MCF 10A (cell line): ENCODE data around the gene DOCK8. TPM values are rescaled to one million over a fixed set of nuclear protein-coding genes. Genes with fewer than 3 reads are reported as not detected.

Source experiments
- BruUV-seq: library from RNA; stranded (reverse); fragments of 400-500 nt; replicated peaks from 2 replicates; lab custom pipeline; 2021; lab: Mats Ljungman, UMichigan
- CTCF ChIA-PET: fragments of 300-600 bp; sonication (Branson Sonifier 250); formaldehyde crosslinking; extraction: SDS; loops from one replicate; lab custom pipeline; 2021; ENCODE audit warnings: antibody characterized with exemption, inconsistent platforms; lab: Yijun Ruan, JAX
- POLR2A ChIA-PET: fragments of 300-600, 350-650 bp; sonication (Branson Sonifier 250); formaldehyde crosslinking; extraction: SDS; loops from one replicate; lab custom pipeline; 2020; ENCODE audit warnings: antibody characterized with exemption, inconsistent platforms; lab: Yijun Ruan, JAX
- DNase-seq: peaks from one replicate; pipeline ENCODE4 v3.0.0-alpha.2; 2018; ENCODE audit not compliant: unreplicated experiment
- H3K27ac Mint-ChIP-seq: one replicate; pipeline ENCODE4 v1.8.0; 2022; ENCODE audit warnings: mild to moderate bottlenecking, low read depth, mixed read lengths; ENCODE audit not compliant: unreplicated experiment
- H3K27me3 Mint-ChIP-seq: one replicate; pipeline ENCODE4 v1.8.0; 2022; ENCODE audit warnings: mixed read lengths; ENCODE audit not compliant: insufficient read depth, unreplicated experiment
- H3K36me3 Mint-ChIP-seq: one replicate; pipeline ENCODE4 v1.8.0; 2022; ENCODE audit warnings: mild to moderate bottlenecking, moderate library complexity, mixed read lengths; ENCODE audit not compliant: insufficient read depth, unreplicated experiment
- H3K4me1 Mint-ChIP-seq: one replicate; pipeline ENCODE4 v1.8.0; 2022; ENCODE audit warnings: mixed read lengths; ENCODE audit not compliant: insufficient read depth, unreplicated experiment
- H3K4me3 Mint-ChIP-seq: one replicate; pipeline ENCODE4 v1.8.0; 2022; ENCODE audit warnings: mild to moderate bottlenecking, moderate library complexity, mixed read lengths; ENCODE audit not compliant: unreplicated experiment
- H3K9me3 Mint-ChIP-seq: one replicate; pipeline ENCODE4 v1.8.0; 2022; ENCODE audit warnings: mixed read lengths; ENCODE audit not compliant: unreplicated experiment
- CTCF ChIP-seq: fragments of 200-600 bp; IDR thresholded peaks from one replicate; pipeline ENCODE4 v1.8.0; 2022; ENCODE audit warnings: antibody characterized with exemption, mild to moderate bottlenecking; ENCODE audit not compliant: unreplicated experiment
- intact Hi-C: fragments of 100-400 bp; cut with micrococcal nuclease; formaldehyde crosslinking; loops from 2 replicates; pipeline ENCODE4 v1.14.1; 2022
- total RNA-seq: library from RNA; stranded (reverse); gene quantifications from 2 replicates; pipeline ENCODE4 v1.2.3, GENCODE V29; 2022

The DOCK8 gene
- total RNA-seq, 1 experiment from 2014 or later: 5.2 TPM

GRCh38 chr9:394347-395052 is 179.8 kb downstream of the DOCK8 start:
- Mint-ChIP-seq H3K36me3 (no peaks in the 10 kb centered on the region), H3K9me3 (no peaks in the 10 kb centered on the region), H3K27me3 (no peaks in the 10 kb centered on the region), H3K27ac (no peak overlapping the region), H3K4me1 (no peaks in the 10 kb centered on the region), H3K4me3 (no peak overlapping the region)
- POLR2A ChIA-PET: interaction anchor here (0.5 to 0.7 kb wide), 2 partner anchors 23 to 344 kb away, joined by 3 read pairs; no protein-coding TSS in a partner anchor
- no TSS peak for BruUV-seq
- CTCF ChIA-PET: no interaction called here
- no peak for TF ChIP-seq CTCF
- DNase-seq: no peak
- intact Hi-C loops: no loop called here

- Mint-ChIP-seq H3K36me3 (no peaks in the 10 kb centered on the region), H3K27me3 (no peaks in the 10 kb centered on the region), H3K4me1 (no peaks in the 10 kb centered on the region), H3K9me3 (peaks cover 7% of the 10 kb centered on the region), H3K27ac (no peak overlapping the region), H3K4me3 (no peak overlapping the region)
- BruUV-seq: no TSS peak
- no peak for DNase-seq
- intact Hi-C loops: no loop called here
- ChIA-PET POLR2A (interaction anchor here (0.7 to 1.3 kb wide), 2 partner anchors 9 to 105 kb away, joined by 3 read pairs; no protein-coding TSS in a partner anchor), CTCF (no interaction called here)
- no peak for TF ChIP-seq CTCF
Observed at GRCh38 chr9:396396-396795, 181.7 kb downstream of the DOCK8 start.

GRCh38 chr9:398085-398484 is 183.4 kb downstream of the DOCK8 start:
- Mint-ChIP-seq H3K4me1 (no peaks in the 10 kb centered on the region), H3K27me3 (no peaks in the 10 kb centered on the region), H3K4me3 (no peak overlapping the region), H3K27ac (no peak overlapping the region), H3K9me3 (peaks cover 7% of the 10 kb centered on the region), H3K36me3 (peaks cover 7% of the 10 kb centered on the region)
- intact Hi-C loops: no loop called here
- no TSS peak for BruUV-seq
- POLR2A ChIA-PET: interaction anchor here (1.1 kb wide), 1 partner anchor 11 kb away, joined by 4 read pairs; no protein-coding TSS in a partner anchor
- no peak for DNase-seq
- CTCF ChIA-PET: no interaction called here
- TF ChIP-seq CTCF: no peak

- intact Hi-C loops: no loop called here
- H3K36me3 Mint-ChIP-seq: peaks cover 7% of the 10 kb centered on the region
- peaks cover 7% of the 10 kb centered on the region for H3K9me3 Mint-ChIP-seq
- H3K27me3 Mint-ChIP-seq: no peaks in the 10 kb centered on the region
- H3K27ac Mint-ChIP-seq: no peak overlapping the region
- H3K4me3 Mint-ChIP-seq: no peak overlapping the region
- POLR2A ChIA-PET: interaction anchor here (0.9 kb wide), 1 partner anchor 10 kb away, joined by 3 read pairs; no protein-coding TSS in a partner anchor
- H3K4me1 Mint-ChIP-seq: no peaks in the 10 kb centered on the region
- CTCF ChIA-PET: interaction anchor here (0.5 to 1.1 kb wide), 2 partner anchors 9 to 357 kb away, joined by 3 to 4 read pairs; no protein-coding TSS in a partner anchor
- no peak for TF ChIP-seq CTCF
- no TSS peak for BruUV-seq
- DNase-seq: no peak
Observed at GRCh38 chr9:401223-401622, 186.6 kb downstream of the DOCK8 start.
